HEK293 (cell line): ENCODE data around the gene LAG3.

Source experiments
- CTCF ChIA-PET: fragments of 350-600 bp; formaldehyde crosslinking; extraction: SDS; loops from one replicate; lab custom pipeline; 2021; ENCODE audit warnings: antibody characterized with exemption; lab: Yijun Ruan, JAX
- POLR2A ChIA-PET: fragments of 300-600 bp; formaldehyde crosslinking; extraction: SDS; loops from one replicate; lab custom pipeline; 2020; ENCODE audit warnings: antibody characterized with exemption, inconsistent platforms; lab: Yijun Ruan, JAX
- H3K27ac ChIP-seq: fragments of 200-500 bp; sonication (Bioruptor generic); 2 replicates; pipeline ENCODE4 v1.5.1; 2014; ENCODE audit warnings: low read depth, low read length, control low read depth, inconsistent platforms; ENCODE audit errors: extremely low read depth
- H3K36me3 ChIP-seq, 2 experiments: fragments of 200-500 bp in 1 of 2; sonication (Bioruptor generic) in 1 of 2; 1 replicate in 1 of 2; 2 replicates in 1 of 2; pipeline ENCODE4 v1.5.1; 2014 to 2017; ENCODE audit warnings: inconsistent platforms in 2 of 2, low read length in 2 of 2; ENCODE audit not compliant: control insufficient read depth in 2 of 2, insufficient read depth in 1 of 2
- H3K4me1 ChIP-seq: fragments of 200-500 bp; sonication (Bioruptor generic); 2 replicates; pipeline ENCODE4 v1.5.1; 2014; ENCODE audit warnings: mild to moderate bottlenecking, low read length, inconsistent platforms; ENCODE audit not compliant: control insufficient read depth, insufficient read depth
- H3K4me3 ChIP-seq: 2 replicates; pipeline ENCODE4 v1.5.1; 2011; ENCODE audit warnings: low read depth, mild to moderate bottlenecking, control low read depth, low read length, moderate library complexity
- H3K9me3 ChIP-seq: fragments of 200-500 bp; sonication (Bioruptor generic); 2 replicates; pipeline ENCODE4 v1.5.1; 2014; ENCODE audit warnings: low read depth, low read length, inconsistent platforms; ENCODE audit not compliant: control insufficient read depth, insufficient read depth
- HIC1 ChIP-seq: fragments of 450-650 bp; formaldehyde crosslinking; IDR thresholded peaks from 2 replicates; pipeline ENCODE4 v1.5.1; 2016; ENCODE audit warnings: missing biosample characterization, missing genetic modification characterization
- INSM2 ChIP-seq: fragments of 450-650 bp; formaldehyde crosslinking; IDR thresholded peaks from 2 replicates; pipeline ENCODE4 v1.5.1; 2016; ENCODE audit warnings: missing biosample characterization, missing genetic modification characterization
- OSR2 ChIP-seq: fragments of 450-650 bp; formaldehyde crosslinking; IDR thresholded peaks from 2 replicates; pipeline ENCODE4 v1.5.1; 2016; ENCODE audit warnings: missing biosample characterization, missing genetic modification characterization
- PATZ1 ChIP-seq: fragments of 450-650 bp; formaldehyde crosslinking; IDR thresholded peaks from 2 replicates; pipeline ENCODE4 v1.5.1; 2016; ENCODE audit warnings: missing biosample characterization, missing genetic modification characterization
- PRDM10 ChIP-seq: fragments of 450-650 bp; formaldehyde crosslinking; IDR thresholded peaks from 2 replicates; pipeline ENCODE4 v1.5.1; 2016; ENCODE audit warnings: missing biosample characterization, missing genetic modification characterization
- TCF7L2 ChIP-seq: IDR thresholded peaks from 2 replicates; pipeline ENCODE4 v1.6.1; 2011; ENCODE audit warnings: low read depth, mild to moderate bottlenecking, inconsistent platforms, low read length, moderate library complexity, borderline replicate concordance
- ZBTB1 ChIP-seq: fragments of 450-650 bp; formaldehyde crosslinking; IDR thresholded peaks from 2 replicates; pipeline ENCODE4 v1.5.1; 2016; ENCODE audit warnings: missing biosample characterization, missing genetic modification characterization
- ZBTB48 ChIP-seq: fragments of 450-650 bp; formaldehyde crosslinking; IDR thresholded peaks from 2 replicates; pipeline ENCODE4 v1.5.1; 2016; ENCODE audit warnings: missing biosample characterization, missing genetic modification characterization
- ZNF157 ChIP-seq: fragments of 450-650 bp; formaldehyde crosslinking; IDR thresholded peaks from 2 replicates; pipeline ENCODE4 v1.5.1; 2016; ENCODE audit warnings: missing biosample characterization, missing genetic modification characterization
- ZNF202 ChIP-seq: fragments of 450-650 bp; formaldehyde crosslinking; IDR thresholded peaks from 2 replicates; pipeline ENCODE4 v1.5.1; 2016; ENCODE audit warnings: missing biosample characterization, missing genetic modification characterization, borderline replicate concordance
- ZNF24 ChIP-seq: fragments of 450-650 bp; formaldehyde crosslinking; IDR thresholded peaks from 2 replicates; pipeline ENCODE4 v1.5.1; 2016; ENCODE audit warnings: missing biosample characterization, missing genetic modification characterization
- ZNF274 ChIP-seq, 2 experiments: fragments of 200-500 bp in 1 of 2; fragments of 450-650 bp in 1 of 2; sonication (Bioruptor generic) in 1 of 2; formaldehyde crosslinking in 1 of 2; IDR thresholded peaks; 2 replicates each; pipeline versions ENCODE4 v1.5.1 to v1.6.1; 2014 to 2016; ENCODE audit warnings: borderline replicate concordance in 1 of 2, inconsistent platforms in 1 of 2, low read length in 1 of 2, missing biosample characterization in 1 of 2, missing genetic modification characterization in 1 of 2
- ZNF391 ChIP-seq: fragments of 450-650 bp; formaldehyde crosslinking; IDR thresholded peaks from 2 replicates; pipeline ENCODE4 v1.5.1; 2016; ENCODE audit warnings: low read depth, missing biosample characterization, missing genetic modification characterization, borderline replicate concordance
- ZNF416 ChIP-seq: fragments of 450-650 bp; formaldehyde crosslinking; IDR thresholded peaks from 2 replicates; pipeline ENCODE4 v1.5.1; 2016; ENCODE audit warnings: missing biosample characterization, missing genetic modification characterization
- ZNF449 ChIP-seq: fragments of 450-650 bp; formaldehyde crosslinking; IDR thresholded peaks from 2 replicates; pipeline ENCODE4 v1.5.1; 2017; ENCODE audit warnings: missing biosample characterization, mild to moderate bottlenecking, missing genetic modification characterization, moderate library complexity
- ZNF529 ChIP-seq: fragments of 450-650 bp; formaldehyde crosslinking; IDR thresholded peaks from 2 replicates; pipeline ENCODE4 v1.5.1; 2017; ENCODE audit warnings: missing genetic modification characterization, missing biosample characterization; ENCODE audit not compliant: insufficient replicate concordance
- ZNF561 ChIP-seq: fragments of 450-650 bp; IDR thresholded peaks from 2 replicates; pipeline ENCODE4 v1.5.1; 2018; ENCODE audit warnings: missing biosample characterization, missing genetic modification characterization, borderline replicate concordance
- ZNF610 ChIP-seq: fragments of 450-650 bp; formaldehyde crosslinking; IDR thresholded peaks from 2 replicates; pipeline ENCODE4 v1.5.1; 2016; ENCODE audit warnings: missing biosample characterization, missing genetic modification characterization, borderline replicate concordance
- ZNF623 ChIP-seq: fragments of 450-650 bp; formaldehyde crosslinking; IDR thresholded peaks from 2 replicates; pipeline ENCODE4 v1.5.1; 2016; ENCODE audit warnings: missing biosample characterization, missing genetic modification characterization
- ZNF639 ChIP-seq: fragments of 450-650 bp; formaldehyde crosslinking; IDR thresholded peaks from 2 replicates; pipeline ENCODE4 v1.5.1; 2016; ENCODE audit warnings: missing biosample characterization, missing genetic modification characterization
- ZNF658 ChIP-seq: fragments of 450-650 bp; formaldehyde crosslinking; IDR thresholded peaks from 2 replicates; pipeline ENCODE4; 2016; ENCODE audit warnings: missing biosample characterization, missing genetic modification characterization
- ZNF660 ChIP-seq: fragments of 450-650 bp; IDR thresholded peaks from 2 replicates; pipeline ENCODE4 v1.5.1; 2018; ENCODE audit warnings: missing biosample characterization, mild to moderate bottlenecking, missing genetic modification characterization
- ZNF701 ChIP-seq: fragments of 450-650 bp; formaldehyde crosslinking; IDR thresholded peaks from 2 replicates; pipeline ENCODE4 v1.5.1; 2016; ENCODE audit warnings: missing biosample characterization, missing genetic modification characterization
- ZNF776 ChIP-seq: fragments of 450-650 bp; formaldehyde crosslinking; IDR thresholded peaks from 2 replicates; pipeline ENCODE4 v1.5.0; 2017; ENCODE audit warnings: missing biosample characterization, missing genetic modification characterization, borderline replicate concordance
- ZNF785 ChIP-seq: fragments of 450-650 bp; formaldehyde crosslinking; IDR thresholded peaks from 2 replicates; pipeline ENCODE4 v1.5.1; 2016; ENCODE audit warnings: missing biosample characterization, missing genetic modification characterization

LAG3 gene

GRCh38 chr12:6817662-6818157 lies 45.4 kb downstream of the LAG3 start:
- ChIA-PET POLR2A (no interaction called here), CTCF (no interaction called here)
- Histone ChIP-seq H3K27ac (no peak overlapping the region), H3K36me3 (no peaks in the 10 kb centered on the region), H3K4me1 (peaks cover 6% of the 10 kb centered on the region; the same call in 1 of the 2 replicates), H3K4me3 (no peak overlapping the region), H3K9me3 (no peaks in the 10 kb centered on the region)
- TF ChIP-seq ZNF785 (tag by site-specific recombination) (0 out of 2 replicates have a peak, but pooled peaks have one; percentile 19), ZNF202 (tag by site-specific recombination) (no peak), INSM2 (tag by site-specific recombination) (no peak), ZNF529 (tag by site-specific recombination) (no peak), ZNF416 (tag by site-specific recombination) (no peak), OSR2 (tag by site-specific recombination) (no peak), ZNF658 (tag by site-specific recombination) (no peak), ZNF701 (tag by site-specific recombination) (no peak; the same call in 1 of the 2 replicates), ZBTB48 (0 out of 2 replicates have a peak, but pooled peaks have one; percentile 9), ZNF274 (IDR thresholded peaks at IDR 0.05; ENCODE audit: low read length) (no peak), ZNF274 (tag by site-specific recombination; IDR thresholded peaks at IDR 0.05; ENCODE audit: borderline replicate concordance) (no peak), ZNF561 (tag by site-specific recombination) (no peak), ZNF639 (tag by site-specific recombination) (no peak), ZNF623 (tag by site-specific recombination) (no peak), ZNF610 (tag by site-specific recombination) (no peak), HIC1 (tag by site-specific recombination) (no peak), ZNF391 (tag by site-specific recombination) (no peak), ZNF660 (tag by site-specific recombination) (no peak), PATZ1 (tag by site-specific recombination) (no peak), ZBTB1 (tag by site-specific recombination) (no peak), TCF7L2 (no peak), ZNF776 (peak; percentile 77; the same call in 1 of the 2 replicates), ZNF157 (tag by site-specific recombination) (peak; percentile 44; the same call in 1 of the 2 replicates), PRDM10 (no peak), ZNF449 (tag by site-specific recombination) (no peak), ZNF24 (tag by site-specific recombination) (no peak)
